ENCODE data around the gene SLC6A6.

SLC6A6 gene

DNA sequence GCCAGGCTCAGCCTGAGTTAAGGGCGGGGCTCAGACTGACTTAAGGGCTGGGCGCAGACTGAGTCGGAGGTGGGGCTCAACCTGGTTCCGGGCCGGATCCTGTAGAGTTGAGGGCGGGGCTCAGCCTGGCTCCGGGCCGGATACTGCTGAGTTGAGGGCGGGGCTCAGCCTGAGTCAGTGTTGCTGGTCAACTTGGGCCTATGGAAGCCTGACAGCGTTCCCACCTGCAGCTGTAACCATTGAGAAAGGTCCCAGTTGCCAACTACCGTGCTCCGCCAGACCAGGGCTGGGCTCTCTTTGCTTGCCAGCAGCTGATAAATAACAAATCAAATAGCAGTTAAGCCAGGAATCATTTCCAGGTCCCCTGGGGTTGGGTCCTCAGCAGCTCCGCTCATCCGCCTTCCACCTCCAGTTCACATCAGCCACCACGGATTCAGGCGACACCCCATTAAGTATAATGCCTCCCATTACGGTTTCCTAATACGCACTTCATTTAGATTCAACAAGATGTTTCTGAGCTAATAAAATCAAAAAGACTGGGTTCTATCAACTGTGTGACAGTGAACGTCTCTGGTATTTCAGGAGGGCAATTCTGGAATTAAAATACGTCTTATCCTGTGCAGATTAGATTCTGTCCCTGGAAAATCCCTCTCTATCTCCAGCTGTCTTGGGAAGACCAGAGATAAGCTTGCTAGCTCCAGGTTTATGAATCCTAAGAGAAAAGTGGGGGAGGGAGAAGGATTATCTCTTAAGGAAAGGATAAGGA, 130.5 kb downstream of the SLC6A6 start:
- Histone ChIP-seq H3K4me3 (ENCODE audit: low read depth, low read length, poor library complexity, severe bottlenecking) (no peak overlapping the region), H3K4me2 (ENCODE audit: low read length) (no peak overlapping the region), H3F3A (ENCODE audit: insufficient read depth, low read length) (no peaks in the 10 kb centered on the region), H3K4me1 (ENCODE audit: insufficient read depth, low read length, severe bottlenecking) (no peaks in the 10 kb centered on the region), H2AFZ (ENCODE audit: low read length) (no peak overlapping the region), H3K9me2 (ENCODE audit: low read depth, low read length) (no peaks in the 10 kb centered on the region), H3K27ac (ENCODE audit: low read depth, low read length, poor library complexity, severe bottlenecking) (no peak overlapping the region), H3K9ac (ENCODE audit: low read length) (no peak overlapping the region), H3K79me2 (ENCODE audit: insufficient read depth, low read length) (no peaks in the 10 kb centered on the region), H3K36me3 (ENCODE audit: insufficient read depth, low read length) (no peaks in the 10 kb centered on the region), H3K9me3 (ENCODE audit: low read length) (no peaks in the 10 kb centered on the region), H4K20me1 (ENCODE audit: insufficient read depth, low read length) (no peaks in the 10 kb centered on the region), H3K27me3 (ENCODE audit: insufficient read depth, low read length) (0 out of 2 replicates have a peak, but pooled peaks cover 9% of the 10 kb centered on the region)
- TF ChIP-seq, protein P1, sequence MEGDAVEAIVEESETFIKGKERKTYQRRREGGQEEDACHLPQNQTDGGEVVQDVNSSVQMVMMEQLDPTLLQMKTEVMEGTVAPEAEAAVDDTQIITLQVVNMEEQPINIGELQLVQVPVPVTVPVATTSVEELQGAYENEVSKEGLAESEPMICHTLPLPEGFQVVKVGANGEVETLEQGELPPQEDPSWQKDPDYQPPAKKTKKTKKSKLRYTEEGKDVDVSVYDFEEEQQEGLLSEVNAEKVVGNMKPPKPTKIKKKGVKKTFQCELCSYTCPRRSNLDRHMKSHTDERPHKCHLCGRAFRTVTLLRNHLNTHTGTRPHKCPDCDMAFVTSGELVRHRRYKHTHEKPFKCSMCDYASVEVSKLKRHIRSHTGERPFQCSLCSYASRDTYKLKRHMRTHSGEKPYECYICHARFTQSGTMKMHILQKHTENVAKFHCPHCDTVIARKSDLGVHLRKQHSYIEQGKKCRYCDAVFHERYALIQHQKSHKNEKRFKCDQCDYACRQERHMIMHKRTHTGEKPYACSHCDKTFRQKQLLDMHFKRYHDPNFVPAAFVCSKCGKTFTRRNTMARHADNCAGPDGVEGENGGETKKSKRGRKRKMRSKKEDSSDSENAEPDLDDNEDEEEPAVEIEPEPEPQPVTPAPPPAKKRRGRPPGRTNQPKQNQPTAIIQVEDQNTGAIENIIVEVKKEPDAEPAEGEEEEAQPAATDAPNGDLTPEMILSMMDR (IDR thresholded peaks at IDR 0.05; ENCODE audit: low read length), result no peak
- TF ChIP-seq EZH2 (IDR thresholded peaks at IDR 0.05; ENCODE audit: borderline replicate concordance, low read length), result no peak

DNA sequence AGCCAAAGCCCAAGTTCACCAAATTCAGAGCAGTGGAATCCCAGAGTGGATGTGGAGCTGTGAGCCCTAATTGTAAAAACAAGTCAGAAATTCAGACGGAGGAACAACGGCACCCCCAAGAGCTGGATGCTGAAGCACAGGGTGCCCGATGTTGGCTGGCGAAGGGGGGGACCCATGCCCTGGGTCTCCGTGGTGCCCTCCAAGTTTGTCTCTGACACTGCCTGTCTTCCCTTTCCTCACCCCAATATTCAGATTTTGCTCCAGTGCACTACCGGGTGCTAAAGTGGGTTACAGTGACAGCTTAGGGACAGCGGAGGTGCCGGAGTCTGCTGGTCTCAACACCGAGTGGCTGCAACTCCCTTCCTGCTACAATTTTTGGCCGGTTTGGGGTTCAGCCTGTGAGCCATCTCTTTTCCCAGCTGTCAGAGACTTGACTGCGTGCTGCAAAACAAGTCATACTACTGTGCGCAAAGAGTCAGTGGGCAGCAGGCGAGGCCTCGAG, 131.1 kb downstream of the SLC6A6 start:
- Histone ChIP-seq H3K9me2 (ENCODE audit: low read depth, low read length) (no peaks in the 10 kb centered on the region), H4K20me1 (ENCODE audit: insufficient read depth, low read length) (no peaks in the 10 kb centered on the region), H2AFZ (ENCODE audit: low read length) (no peak overlapping the region), H3K9ac (ENCODE audit: low read length) (no peak overlapping the region), H3K4me2 (ENCODE audit: low read length) (no peak overlapping the region), H3K27me3 (ENCODE audit: insufficient read depth, low read length) (0 out of 2 replicates have a peak, but pooled peaks cover 9% of the 10 kb centered on the region), H3K9me3 (ENCODE audit: low read length) (no peaks in the 10 kb centered on the region), H3F3A (ENCODE audit: insufficient read depth, low read length) (no peaks in the 10 kb centered on the region), H3K4me1 (ENCODE audit: insufficient read depth, low read length, severe bottlenecking) (no peaks in the 10 kb centered on the region), H3K4me3 (ENCODE audit: low read depth, low read length, poor library complexity, severe bottlenecking) (no peak overlapping the region), H3K36me3 (ENCODE audit: insufficient read depth, low read length) (no peaks in the 10 kb centered on the region), H3K27ac (ENCODE audit: low read depth, low read length, poor library complexity, severe bottlenecking) (no peak overlapping the region), H3K79me2 (ENCODE audit: insufficient read depth, low read length) (no peaks in the 10 kb centered on the region)
- TF ChIP-seq, protein P1 (IDR thresholded peaks at IDR 0.05; ENCODE audit: low read length), result no peak
- no peak for TF ChIP-seq EZH2 (IDR thresholded peaks at IDR 0.05; ENCODE audit: borderline replicate concordance, low read length)

DNA sequence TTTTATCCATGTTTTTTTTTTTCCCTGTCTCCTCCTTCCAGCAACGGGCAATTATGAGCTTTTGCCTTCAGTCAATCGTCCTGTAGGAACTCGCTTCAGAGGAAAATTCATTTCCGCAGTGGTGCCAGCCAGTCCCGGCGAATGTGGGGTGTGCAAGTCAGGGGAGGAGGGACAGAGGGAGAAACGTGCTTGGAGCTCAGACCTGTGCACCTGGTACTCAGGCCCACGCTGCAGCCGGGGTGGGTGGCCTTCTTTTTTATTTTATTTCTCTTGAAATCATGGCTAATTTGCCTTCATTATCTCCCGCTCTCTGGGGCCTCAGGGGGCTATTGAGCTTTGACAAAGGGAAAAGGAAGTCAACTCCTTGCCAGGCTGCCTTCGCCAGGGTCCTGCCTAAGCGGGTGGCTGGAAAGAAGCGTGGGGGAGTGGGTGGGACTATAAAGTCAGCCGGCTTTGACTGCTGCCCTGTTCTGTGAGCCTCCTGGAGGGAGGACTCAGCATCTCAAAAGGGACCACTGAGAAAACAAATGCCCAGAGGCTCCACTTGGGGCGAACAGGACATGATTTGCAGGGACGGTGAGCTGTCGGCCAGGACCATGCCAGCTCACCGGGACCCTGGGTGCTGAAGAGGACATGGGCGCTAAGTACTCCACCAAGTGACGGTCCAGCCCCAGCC, 132.2 kb downstream of the SLC6A6 start:
- H3K27ac ChIP-seq (ENCODE audit: low read depth, low read length, poor library complexity, severe bottlenecking), result no peak overlapping the region
- H3K9ac ChIP-seq (ENCODE audit: low read length), result no peak overlapping the region
- no peaks in the 10 kb centered on the region for H3K9me3 ChIP-seq (ENCODE audit: low read length)
- H3F3A ChIP-seq (ENCODE audit: insufficient read depth, low read length), result no peaks in the 10 kb centered on the region
- H3K36me3 ChIP-seq (ENCODE audit: insufficient read depth, low read length), result no peaks in the 10 kb centered on the region
- H4K20me1 ChIP-seq (ENCODE audit: insufficient read depth, low read length), result no peaks in the 10 kb centered on the region
- no peak overlapping the region for H3K4me2 ChIP-seq (ENCODE audit: low read length)
- H3K4me3 ChIP-seq (ENCODE audit: low read depth, low read length, poor library complexity, severe bottlenecking), result no peak overlapping the region
- no peak for TF ChIP-seq EZH2 (IDR thresholded peaks at IDR 0.05; ENCODE audit: borderline replicate concordance, low read length)
- TF ChIP-seq, protein P1 (IDR thresholded peaks at IDR 0.05; ENCODE audit: low read length), result no peak
- H3K9me2 ChIP-seq (ENCODE audit: low read depth, low read length), result no peaks in the 10 kb centered on the region
- 0 out of 2 replicates have a peak, but pooled peaks cover 9% of the 10 kb centered on the region for H3K27me3 ChIP-seq (ENCODE audit: insufficient read depth, low read length)
- no peak overlapping the region for H2AFZ ChIP-seq (ENCODE audit: low read length)
- no peaks in the 10 kb centered on the region for H3K4me1 ChIP-seq (ENCODE audit: insufficient read depth, low read length, severe bottlenecking)
- H3K79me2 ChIP-seq (ENCODE audit: insufficient read depth, low read length), result no peaks in the 10 kb centered on the region

All from OCI-LY1 (cell line).